GM23338 (cell line): ENCODE results near the gene RASGRP4. TPM values are rescaled to one million over a fixed set of nuclear protein-coding genes. Genes with fewer than 3 reads are reported as not detected.

Experiments used
- ATAC-seq: fragments of 200-7000 bp; cut with Tn5 transposase; 3 replicates; pipeline ENCODE4 v1.9.1; 2020
- DNase-seq: peaks from one replicate; pipeline ENCODE4 v3.0.0-alpha.2; 2015; ENCODE audit warnings: low spot score
- H2AFZ ChIP-seq: fragments of 200-600 bp; sonication (generic); 2 replicates; pipeline ENCODE4 v1.8.0; 2016; ENCODE audit warnings: antibody characterized with exemption, mild to moderate bottlenecking, moderate library complexity
- H3F3A ChIP-seq: fragments of 200-600 bp; sonication (generic); replicated peaks from 2 replicates; pipeline ENCODE4 v1.8.0; 2017; ENCODE audit warnings: antibody characterized with exemption, mixed run types, low read depth
- H3K27ac ChIP-seq: fragments of 200-600 bp; sonication (generic); 2 replicates; pipeline ENCODE4 v1.6.1; 2016; ENCODE audit warnings: low read depth
- H3K27me3 ChIP-seq: fragments of 200-600 bp; sonication (generic); 2 replicates; pipeline ENCODE4 v1.8.0; 2016; ENCODE audit warnings: mild to moderate bottlenecking, mixed run types, moderate library complexity; ENCODE audit not compliant: insufficient read depth
- H3K36me3 ChIP-seq: fragments of 200-600 bp; sonication (generic); 2 replicates; pipeline ENCODE4 v1.8.0; 2016; ENCODE audit warnings: mild to moderate bottlenecking; ENCODE audit not compliant: insufficient read depth
- H3K4me1 ChIP-seq: fragments of 200-600 bp; sonication (generic); 2 replicates; pipeline ENCODE4 v1.8.0; 2016; ENCODE audit warnings: mild to moderate bottlenecking, moderate library complexity; ENCODE audit not compliant: insufficient read depth
- H3K4me2 ChIP-seq: fragments of 200-600 bp; sonication (generic); 2 replicates; pipeline ENCODE4 v1.7.1; 2017; ENCODE audit warnings: mixed run types
- H3K4me3 ChIP-seq: fragments of 200-600 bp; sonication (generic); 2 replicates; pipeline ENCODE4 v1.6.1; 2016; ENCODE audit warnings: mixed run types
- H3K79me2 ChIP-seq: fragments of 200-600 bp; sonication (generic); replicated peaks from 2 replicates; pipeline ENCODE4 v1.8.0; 2017; ENCODE audit warnings: mild to moderate bottlenecking; ENCODE audit not compliant: insufficient read depth
- H3K9me2 ChIP-seq: fragments of 200-600 bp; sonication (generic); 2 replicates; pipeline ENCODE4 v1.8.0; 2017; ENCODE audit not compliant: insufficient read depth
- H4K20me1 ChIP-seq: fragments of 200-600 bp; sonication (generic); replicated peaks from 2 replicates; pipeline ENCODE4 v1.8.0; 2017; ENCODE audit warnings: mild to moderate bottlenecking; ENCODE audit not compliant: insufficient read depth
- H3K27ac Mint-ChIP-seq: 2 replicates; pipeline ENCODE4 v1.8.0; 2020; ENCODE audit warnings: inconsistent platforms, mild to moderate bottlenecking, moderate library complexity, mixed read lengths
- H3K27me3 Mint-ChIP-seq: 3 replicates; pipeline ENCODE4 v1.8.0; 2022; ENCODE audit warnings: low read depth, mild to moderate bottlenecking, moderate library complexity, mixed read lengths, inconsistent platforms; ENCODE audit not compliant: insufficient read depth, poor library complexity
- H3K36me3 Mint-ChIP-seq: 3 replicates; pipeline ENCODE4 v1.8.0; 2021; ENCODE audit warnings: low read depth, mild to moderate bottlenecking, inconsistent platforms, moderate library complexity, mixed read lengths
- H3K4me1 Mint-ChIP-seq: 3 replicates; pipeline ENCODE4 v1.8.0; 2020; ENCODE audit warnings: mild to moderate bottlenecking, inconsistent platforms, mixed read lengths
- H3K4me3 Mint-ChIP-seq: 3 replicates; pipeline ENCODE4 v1.8.0; 2021; ENCODE audit warnings: moderate library complexity, mild to moderate bottlenecking, inconsistent platforms, mixed read lengths
- H3K9me3 Mint-ChIP-seq: 3 replicates; pipeline ENCODE4 v1.8.0; 2020; ENCODE audit warnings: moderate library complexity, mild to moderate bottlenecking, inconsistent platforms, mixed read lengths
- CREB1 ChIP-seq: fragments of 250-450 bp; sonication (Bioruptor Pico); IDR thresholded peaks from 2 replicates; pipeline ENCODE4 v1.5.0; 2020; ENCODE audit warnings: low read depth, mild to moderate bottlenecking, moderate library complexity
- CTCF ChIP-seq, 2 experiments: fragments of 200-600 bp in 1 of 2; sonication (generic) in 1 of 2; conservative IDR thresholded peaks; 2 replicates each; pipeline versions ENCODE4 v1.5.1 to v1.6.1; 2016 to 2017; ENCODE audit warnings: antibody characterized with exemption in 2 of 2, low read depth in 2 of 2, mild to moderate bottlenecking in 2 of 2, moderate library complexity in 1 of 2
- ETS1 ChIP-seq: IDR thresholded peaks from 2 replicates; pipeline ENCODE4 v1.6.1; 2016; ENCODE audit warnings: antibody characterized with exemption
- EZH2 ChIP-seq: fragments of 200-600 bp; sonication (generic); IDR thresholded peaks from one replicate; pipeline ENCODE4 v1.8.0; 2017; ENCODE audit warnings: antibody characterized with exemption, mild to moderate bottlenecking, low read depth; ENCODE audit not compliant: unreplicated experiment
- EZH2phosphoT487 ChIP-seq: fragments of 200-600 bp; sonication (generic); IDR thresholded peaks from one replicate; pipeline ENCODE4 v1.8.1; 2018; ENCODE audit warnings: antibody characterized with exemption; ENCODE audit not compliant: unreplicated experiment
- JUNB ChIP-seq: IDR thresholded peaks from one replicate; pipeline ENCODE4 v1.6.1; 2016; ENCODE audit warnings: antibody characterized with exemption; ENCODE audit not compliant: unreplicated experiment
- NANOG ChIP-seq: IDR thresholded peaks from 2 replicates; pipeline ENCODE4 v1.6.1; 2016; ENCODE audit warnings: antibody characterized with exemption, borderline replicate concordance
- POLR2AphosphoS5 ChIP-seq: IDR thresholded peaks from 2 replicates; pipeline ENCODE4 v1.6.1; 2016; ENCODE audit warnings: antibody characterized with exemption, low read depth
- REST ChIP-seq: IDR thresholded peaks from one replicate; pipeline ENCODE4 v1.6.1; 2018; ENCODE audit warnings: antibody characterized with exemption; ENCODE audit not compliant: unreplicated experiment
- STAT1 ChIP-seq: IDR thresholded peaks from one replicate; pipeline ENCODE4 v1.6.1; 2016; ENCODE audit warnings: antibody characterized with exemption; ENCODE audit not compliant: unreplicated experiment
- ZNF114 ChIP-seq: fragments of 250-450 bp; sonication (Bioruptor Pico); IDR thresholded peaks from 2 replicates; pipeline ENCODE4 v1.5.0; 2020; ENCODE audit warnings: mild to moderate bottlenecking, moderate library complexity
- ZNF331 ChIP-seq: fragments of 250-450 bp; sonication (Bioruptor Pico); IDR thresholded peaks from 2 replicates; pipeline ENCODE4 v1.5.0; 2020; ENCODE audit warnings: low read depth, mild to moderate bottlenecking, moderate library complexity
- ZNF462 ChIP-seq: fragments of 250-450 bp; sonication (Bioruptor Pico); IDR thresholded peaks from 2 replicates; pipeline ENCODE4 v1.5.0; 2020; ENCODE audit warnings: mild to moderate bottlenecking, moderate library complexity
- polyA plus RNA-seq: library from polyadenylated mRNA; unstranded; fragments of >200 nt; fragmentation: Nextera tagmentation; extraction: Ambion mirVana; gene quantifications from 2 replicates; pipeline ENCODE4 v1.2.1, GENCODE V29; 2016
- total RNA-seq: library from RNA; depleted of rRNA; stranded (reverse); fragments of >200 nt; shearing (Covaris generic); gene quantifications from 2 replicates; pipeline ENCODE4 v1.2.3, GENCODE V29; 2014

Gene RASGRP4
- total and polyA plus RNA-seq, 2 experiments from 2014 or later = 1.6 to 3.6 TPM

GRCh38 chr19:38378866-38379265 lies 47.2 kb downstream of the RASGRP4 start:
- peaks cover 11% of the 10 kb centered on the region for H3K27me3 Mint-ChIP-seq
- Histone ChIP-seq H3K9me2 (no peaks in the 10 kb centered on the region), H3K79me2 (peaks cover 29% of the 10 kb centered on the region), H3K4me2 (no peak overlapping the region), H3K4me1 (peaks cover 7% of the 10 kb centered on the region; the same call in 1 of the 2 replicates), H2AFZ (no peak overlapping the region), H3K36me3 (peaks cover 20% of the 10 kb centered on the region), H3K27ac (no peak overlapping the region), H3K4me3 (no peak overlapping the region), H3F3A (peaks cover under 1% of the 10 kb centered on the region), H4K20me1 (peaks cover 17% of the 10 kb centered on the region), H3K27me3 (no peaks in the 10 kb centered on the region)
- peaks cover 14% of the 10 kb centered on the region for H3K4me1 Mint-ChIP-seq
- H3K9me3 Mint-ChIP-seq = no peaks in the 10 kb centered on the region
- peaks cover 51% of the 10 kb centered on the region for H3K36me3 Mint-ChIP-seq
- ATAC-seq (no peak), DNase-seq (no peak)
- no peak overlapping the region for H3K4me3 Mint-ChIP-seq
- no peak overlapping the region for H3K27ac Mint-ChIP-seq
- TF ChIP-seq ZNF462 (no peak), CTCF (conservative IDR thresholded peaks at IDR 0.05; ENCODE audit: low read depth in 2 of 2) (no peak), REST (no peak), CREB1 (CRISPR knock-in tag) (no peak), NANOG (no peak), STAT1 (no peak), POLR2AphosphoS5 (no peak), ETS1 (no peak), JUNB (no peak), ZNF331 (CRISPR knock-in tag) (no peak), ZNF114 (CRISPR knock-in tag) (no peak), EZH2 (no peak), EZH2phosphoT487 (no peak)
